GM19099 (cell line): ENCODE measurements around the gene HIVEP1.
A peak's percentile ranks its signal among the peaks of the same experiment; 100 is the strongest.

Source experiments
- POLR2A ChIP-seq: IDR thresholded peaks from 3 replicates; pipeline ENCODE4 v1.6.1; 2011; ENCODE audit warnings: low read depth; ENCODE audit not compliant: insufficient read length; ENCODE audit errors: extremely low read depth

Gene HIVEP1

GRCh38 chr6:12012038-12012557, at the start of gene HIVEP1:
Gene HIVEP1 (plus strand): TSS chr6:12012312. CDS start chr6:12015629, 3,317 bp downstream.
- no peak for TF ChIP-seq POLR2A

GRCh38 chr6:11963756-11964500, 48.2 kb upstream of the HIVEP1 start:
- no peak for TF ChIP-seq POLR2A

- TF ChIP-seq POLR2A = no peak
Measured at GRCh38 chr6:11964729-11965335, 47.3 kb upstream of the HIVEP1 start.

GRCh38 chr6:11965499-11965898, 46.6 kb upstream of the HIVEP1 start:
- no peak for TF ChIP-seq POLR2A

GRCh38 chr6:11968241-11968806, 43.8 kb upstream of the HIVEP1 start:
- TF ChIP-seq POLR2A = no peak

- TF ChIP-seq POLR2A = no peak
Measured at GRCh38 chr6:11969092-11969491, 43.0 kb upstream of the HIVEP1 start.

GRCh38 chr6:11970114-11970513, 42.0 kb upstream of the HIVEP1 start:
- no peak for TF ChIP-seq POLR2A

- no peak for TF ChIP-seq POLR2A
Measured at GRCh38 chr6:11971154-11971553, 41.0 kb upstream of the HIVEP1 start.

- no peak for TF ChIP-seq POLR2A
Measured at GRCh38 chr6:11972270-11972669, 39.8 kb upstream of the HIVEP1 start.

GRCh38 chr6:11972806-11973205, 39.3 kb upstream of the HIVEP1 start:
- no peak for TF ChIP-seq POLR2A

- no peak for TF ChIP-seq POLR2A
Measured at GRCh38 chr6:11973238-11973637, 38.9 kb upstream of the HIVEP1 start.

GRCh38 chr6:11974089-11974488, 38.0 kb upstream of the HIVEP1 start:
- TF ChIP-seq POLR2A = no peak

- peak; percentile 45 for TF ChIP-seq POLR2A
Measured at GRCh38 chr6:11975353-11975977, 36.6 kb upstream of the HIVEP1 start.

- TF ChIP-seq POLR2A = no peak
Measured at GRCh38 chr6:11976489-11976888, 35.6 kb upstream of the HIVEP1 start.

GRCh38 chr6:11977193-11977592, 34.9 kb upstream of the HIVEP1 start:
- TF ChIP-seq POLR2A = no peak

GRCh38 chr6:11977738-11978137, 34.4 kb upstream of the HIVEP1 start:
- TF ChIP-seq POLR2A = no peak
